GM12873 (cell line): ENCODE results near the gene HOXC12.

ENCODE experiments used
- TF ChIP-seq, protein P1 (sequence below): IDR thresholded peaks from 2 replicates; pipeline ENCODE4 v1.5.1; 2012; ENCODE audit warnings: low read depth, mild to moderate bottlenecking, moderate library complexity, low read length, control low read depth; ENCODE audit not compliant: insufficient read depth; ENCODE audit errors: missing control alignments

HOXC12 gene

GRCh38 chr12:53950437-53950773 lies 4.3 kb upstream of the HOXC12 start:
- TF ChIP-seq, protein P1, sequence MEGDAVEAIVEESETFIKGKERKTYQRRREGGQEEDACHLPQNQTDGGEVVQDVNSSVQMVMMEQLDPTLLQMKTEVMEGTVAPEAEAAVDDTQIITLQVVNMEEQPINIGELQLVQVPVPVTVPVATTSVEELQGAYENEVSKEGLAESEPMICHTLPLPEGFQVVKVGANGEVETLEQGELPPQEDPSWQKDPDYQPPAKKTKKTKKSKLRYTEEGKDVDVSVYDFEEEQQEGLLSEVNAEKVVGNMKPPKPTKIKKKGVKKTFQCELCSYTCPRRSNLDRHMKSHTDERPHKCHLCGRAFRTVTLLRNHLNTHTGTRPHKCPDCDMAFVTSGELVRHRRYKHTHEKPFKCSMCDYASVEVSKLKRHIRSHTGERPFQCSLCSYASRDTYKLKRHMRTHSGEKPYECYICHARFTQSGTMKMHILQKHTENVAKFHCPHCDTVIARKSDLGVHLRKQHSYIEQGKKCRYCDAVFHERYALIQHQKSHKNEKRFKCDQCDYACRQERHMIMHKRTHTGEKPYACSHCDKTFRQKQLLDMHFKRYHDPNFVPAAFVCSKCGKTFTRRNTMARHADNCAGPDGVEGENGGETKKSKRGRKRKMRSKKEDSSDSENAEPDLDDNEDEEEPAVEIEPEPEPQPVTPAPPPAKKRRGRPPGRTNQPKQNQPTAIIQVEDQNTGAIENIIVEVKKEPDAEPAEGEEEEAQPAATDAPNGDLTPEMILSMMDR: no peak

DNA sequence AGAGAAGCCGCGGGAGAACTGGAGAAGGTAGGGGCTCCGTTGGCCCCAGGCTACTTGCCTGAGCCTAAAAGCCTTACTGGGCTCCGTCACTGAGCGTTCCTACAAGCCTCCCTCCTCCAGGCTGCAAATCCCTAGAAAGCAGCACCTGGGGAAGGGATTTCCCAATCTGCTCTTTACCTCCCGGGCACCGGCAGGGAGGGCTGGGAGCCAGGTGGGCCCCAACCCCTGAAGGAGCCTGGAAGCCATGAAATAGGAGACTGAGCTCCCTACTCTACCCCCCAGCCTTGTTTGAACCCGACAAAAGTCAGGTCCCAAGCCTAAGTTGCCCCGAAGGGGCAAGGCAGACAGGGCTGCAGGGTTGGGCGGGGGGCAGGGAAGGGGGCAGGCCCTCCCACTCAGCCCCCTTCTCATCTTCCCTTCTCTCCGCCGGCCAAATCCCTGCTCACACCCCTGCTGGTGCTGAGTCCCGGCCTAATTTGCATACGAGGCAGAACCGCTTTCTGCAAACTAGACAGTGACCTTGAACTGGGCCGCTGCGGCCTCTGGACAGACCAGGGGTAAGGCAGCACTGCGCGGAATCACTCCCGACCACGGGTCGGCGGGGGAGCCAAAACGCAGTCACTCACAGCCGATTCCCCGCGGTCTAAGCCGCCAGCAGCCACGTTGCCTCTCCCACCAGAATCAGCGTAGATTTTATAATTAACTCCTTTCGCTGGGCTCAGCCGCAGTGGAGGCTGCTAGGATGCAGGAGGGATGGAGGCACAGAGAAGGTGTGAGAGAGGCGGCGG lies 3.7 kb upstream of the HOXC12 start:
- TF ChIP-seq, protein P1: no peak

DNA sequence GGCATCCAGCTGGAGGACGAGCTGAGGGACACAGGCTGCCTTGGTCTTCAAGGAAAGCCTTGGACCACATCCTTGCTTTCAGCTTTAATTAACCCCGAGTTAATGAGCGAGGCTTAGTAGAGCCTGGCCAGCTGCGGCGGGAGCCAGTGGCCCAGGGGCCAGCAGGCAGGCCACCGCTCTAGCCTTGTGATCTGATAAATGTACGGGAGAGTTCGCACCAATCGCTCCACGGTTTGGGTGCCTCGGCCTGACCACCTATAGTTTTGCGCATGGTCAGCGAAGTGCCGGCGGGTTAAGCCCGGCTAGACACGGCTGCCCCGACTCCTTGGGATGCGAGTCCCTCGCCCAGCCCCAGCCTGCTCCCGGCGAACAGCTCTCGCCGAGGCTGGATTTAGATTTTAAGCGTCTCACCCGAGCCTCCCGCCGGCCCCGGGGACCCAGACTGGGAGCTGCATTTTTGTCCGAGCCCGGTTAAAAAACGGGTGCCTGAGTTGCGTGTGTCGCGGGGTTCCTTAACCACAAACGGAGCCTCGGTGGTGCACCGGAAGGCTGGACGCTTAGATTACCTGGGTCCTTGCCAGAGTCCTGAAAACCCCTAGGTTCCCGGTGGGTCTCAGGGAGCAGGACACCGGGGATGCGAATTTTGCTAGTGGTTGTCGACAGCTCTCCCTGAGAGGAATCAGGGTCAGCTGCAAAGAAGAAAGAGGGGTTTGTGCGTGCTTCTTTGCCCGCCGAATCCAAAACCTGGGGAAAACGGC lies 2.9 kb upstream of the HOXC12 start:
- TF ChIP-seq, protein P1: no peak

- TF ChIP-seq, protein P1: no peak
Observed at GRCh38 chr12:53952335-53952694, 2.4 kb upstream of the HOXC12 start.

DNA sequence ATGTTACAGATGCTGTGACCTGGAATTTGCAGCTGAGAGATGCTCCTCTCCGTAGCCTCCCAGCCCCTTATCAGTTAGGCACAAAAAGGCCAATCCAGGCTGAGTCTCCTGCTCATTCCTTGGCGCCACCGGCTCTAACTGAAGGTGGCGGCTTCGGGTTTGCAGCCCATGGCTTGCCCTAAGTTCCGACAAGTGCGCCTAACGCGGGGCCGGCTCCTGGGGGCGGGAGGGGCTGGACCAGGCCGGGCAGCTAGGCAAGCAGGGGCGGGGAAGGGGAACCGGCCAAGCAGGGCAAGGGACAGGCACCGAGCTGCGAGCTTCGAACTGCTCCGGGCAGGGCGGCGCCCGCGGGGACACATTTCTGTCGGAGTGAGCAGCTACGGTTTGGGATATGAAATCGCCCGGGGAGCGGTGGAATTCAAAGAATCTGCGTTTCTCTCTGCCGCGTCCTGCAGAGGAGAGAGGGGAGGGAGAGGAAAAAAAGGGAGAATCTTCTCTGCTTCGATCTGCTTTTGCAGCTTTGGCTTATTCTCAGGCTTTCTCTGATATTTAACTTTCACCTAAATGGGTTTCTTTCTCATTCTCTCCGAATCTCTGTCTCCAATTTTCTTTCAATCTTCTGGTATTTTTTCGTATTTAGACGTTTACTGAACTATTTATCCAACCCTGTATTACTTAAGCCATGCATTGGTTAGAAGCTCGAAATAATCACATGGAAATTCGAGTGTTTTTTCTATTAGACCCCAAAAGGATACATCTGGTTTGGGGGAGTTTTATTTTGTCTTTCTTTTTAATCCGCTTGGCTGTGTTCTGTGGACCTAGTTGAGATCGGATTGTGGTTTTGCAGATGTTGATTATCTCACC lies 1.6 kb upstream of the HOXC12 start:
- TF ChIP-seq, protein P1: no peak

DNA sequence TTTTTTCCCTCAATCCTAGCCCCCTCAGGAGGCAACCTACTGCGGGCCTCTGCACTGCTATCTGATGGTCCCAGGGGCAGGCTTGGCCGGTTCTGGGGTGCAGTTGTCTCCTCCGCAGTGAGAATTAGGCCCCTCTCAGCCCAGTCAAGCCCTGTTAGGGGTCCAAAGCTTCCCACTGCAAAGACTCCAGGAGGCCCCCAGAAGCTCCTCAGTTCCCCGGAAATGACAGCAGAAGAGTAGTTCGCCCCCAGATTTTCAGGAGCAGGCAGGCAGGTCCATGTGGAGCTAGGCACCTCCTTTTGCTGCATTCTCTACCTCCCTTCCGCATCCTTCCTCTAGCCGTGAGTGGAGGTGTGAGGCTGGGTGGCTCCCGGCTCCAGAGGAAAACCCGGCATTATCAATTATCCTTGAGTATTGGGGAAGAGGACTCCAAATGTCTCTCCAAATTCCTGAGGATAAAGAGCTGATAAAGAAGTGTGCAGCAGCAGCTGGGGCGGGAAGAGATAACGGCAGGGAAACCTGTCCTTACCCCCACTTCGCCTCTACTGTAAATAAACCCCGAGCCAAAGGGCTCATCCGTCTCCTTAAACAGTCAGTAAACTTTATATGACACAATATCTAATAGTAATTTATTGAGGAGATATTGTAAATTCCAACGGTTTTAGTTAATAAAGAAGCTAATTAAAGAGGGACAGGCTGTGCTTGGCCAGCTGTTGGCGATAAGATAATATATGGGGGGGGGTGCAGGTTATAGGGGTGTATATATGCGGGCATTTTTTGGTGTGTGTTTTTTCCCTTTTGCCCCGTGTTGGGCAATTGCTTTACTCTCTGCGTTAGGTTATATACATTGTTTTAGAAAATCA lies 641 bp upstream of the HOXC12 start:
- TF ChIP-seq, protein P1: no peak
